Measurements from ENCODE around the gene CLASP2.

Gene CLASP2

GRCh38 chr3:33636125-33636850, 81.8 kb downstream of the CLASP2 start:
- TF ChIP-seq, protein P1, sequence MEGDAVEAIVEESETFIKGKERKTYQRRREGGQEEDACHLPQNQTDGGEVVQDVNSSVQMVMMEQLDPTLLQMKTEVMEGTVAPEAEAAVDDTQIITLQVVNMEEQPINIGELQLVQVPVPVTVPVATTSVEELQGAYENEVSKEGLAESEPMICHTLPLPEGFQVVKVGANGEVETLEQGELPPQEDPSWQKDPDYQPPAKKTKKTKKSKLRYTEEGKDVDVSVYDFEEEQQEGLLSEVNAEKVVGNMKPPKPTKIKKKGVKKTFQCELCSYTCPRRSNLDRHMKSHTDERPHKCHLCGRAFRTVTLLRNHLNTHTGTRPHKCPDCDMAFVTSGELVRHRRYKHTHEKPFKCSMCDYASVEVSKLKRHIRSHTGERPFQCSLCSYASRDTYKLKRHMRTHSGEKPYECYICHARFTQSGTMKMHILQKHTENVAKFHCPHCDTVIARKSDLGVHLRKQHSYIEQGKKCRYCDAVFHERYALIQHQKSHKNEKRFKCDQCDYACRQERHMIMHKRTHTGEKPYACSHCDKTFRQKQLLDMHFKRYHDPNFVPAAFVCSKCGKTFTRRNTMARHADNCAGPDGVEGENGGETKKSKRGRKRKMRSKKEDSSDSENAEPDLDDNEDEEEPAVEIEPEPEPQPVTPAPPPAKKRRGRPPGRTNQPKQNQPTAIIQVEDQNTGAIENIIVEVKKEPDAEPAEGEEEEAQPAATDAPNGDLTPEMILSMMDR (IDR thresholded peaks at IDR 0.05; ENCODE audit: control extremely low read depth, extremely low read depth, low read depth, missing control alignments): peak; percentile 39
- ChIA-PET CTCF (interaction anchor here (0.9 to 2.1 kb wide), 20 partner anchors 9 to 163 kb away, joined by 3 to 30 read pairs (median 4); no protein-coding TSS in a partner anchor), POLR2A (no interaction called here)
- peak; percentile 37 for DNase-seq (ENCODE audit: extremely low spot score)

- POLR2A ChIA-PET: no interaction called here
- CTCF ChIA-PET: interaction anchor here (1.0 to 8.8 kb wide), 4 partner anchors 12 to 165 kb away, joined by 3 to 51 read pairs (median 4); no protein-coding TSS in a partner anchor
- TF ChIP-seq, protein P1 (IDR thresholded peaks at IDR 0.05; ENCODE audit: control extremely low read depth, extremely low read depth, low read depth, missing control alignments): no peak
- no peak for DNase-seq (ENCODE audit: extremely low spot score)
Measured at GRCh38 chr3:33634262-33634661, 83.8 kb downstream of the CLASP2 start.

- POLR2A ChIA-PET: interaction anchor here (0.6 kb wide), 1 partner anchor 190 kb away, joined by 3 read pairs; no protein-coding TSS in a partner anchor
- CTCF ChIA-PET: interaction anchor here (1.0 to 8.8 kb wide), 3 partner anchors 19 to 158 kb away, joined by 3 to 51 read pairs (median 4); no protein-coding TSS in a partner anchor
- TF ChIP-seq, protein P1 (IDR thresholded peaks at IDR 0.05; ENCODE audit: control extremely low read depth, extremely low read depth, low read depth, missing control alignments): no peak
- DNase-seq (ENCODE audit: extremely low spot score): no peak
Measured at GRCh38 chr3:33629219-33629618, 88.8 kb downstream of the CLASP2 start.

DNA sequence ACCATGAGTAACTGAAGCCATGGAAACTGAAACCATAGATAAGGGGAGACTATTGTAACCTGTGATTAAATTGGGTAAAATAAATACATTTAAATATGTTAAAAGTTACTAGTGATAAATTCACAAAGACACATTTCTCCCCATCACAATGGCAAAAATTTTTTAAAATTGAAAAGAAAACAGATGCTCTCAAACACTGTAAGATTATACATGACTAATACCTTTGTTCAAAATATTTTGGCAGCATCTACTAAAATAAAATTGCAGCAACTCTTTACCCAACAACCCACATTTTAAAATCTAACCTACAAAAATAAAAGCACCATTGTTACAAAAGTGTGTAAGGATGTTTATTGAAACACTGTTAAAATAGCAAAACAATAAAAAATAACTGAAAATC, 93.3 kb downstream of the CLASP2 start:
- DNase-seq (ENCODE audit: extremely low spot score): no peak
- POLR2A ChIA-PET: no interaction called here
- TF ChIP-seq, protein P1 (IDR thresholded peaks at IDR 0.05; ENCODE audit: control extremely low read depth, extremely low read depth, low read depth, missing control alignments): no peak

GRCh38 chr3:33613041-33613440, 105.0 kb downstream of the CLASP2 start:
- POLR2A ChIA-PET: no interaction called here

More for the DNA sequence above, 93.3 kb downstream of the CLASP2 start:
- CTCF ChIA-PET: no interaction called here

DNA sequence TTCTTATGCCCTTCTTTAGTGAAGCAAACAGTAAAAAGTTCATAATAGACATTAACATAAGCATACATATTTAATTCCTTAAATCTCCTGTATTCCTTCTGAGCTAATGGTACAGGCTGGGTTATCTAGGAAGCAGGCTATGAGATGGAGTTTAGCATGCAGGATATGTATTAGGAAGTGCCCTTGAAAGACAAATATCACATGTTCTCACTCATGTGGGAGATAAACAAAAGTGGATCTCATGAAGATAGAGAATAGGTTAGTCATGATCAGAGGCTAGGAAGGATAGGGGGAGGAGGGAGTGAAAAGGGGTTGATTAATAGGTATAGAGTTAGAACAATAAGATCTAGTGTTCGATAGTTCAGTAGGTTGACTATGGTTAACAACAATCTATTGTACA, 105.4 kb downstream of the CLASP2 start:
- TF ChIP-seq, protein P1 (IDR thresholded peaks at IDR 0.05; ENCODE audit: control extremely low read depth, extremely low read depth, low read depth, missing control alignments): no peak
- POLR2A ChIA-PET: no interaction called here
- CTCF ChIA-PET: interaction anchor here (1.2 to 1.3 kb wide), 3 partner anchors 10 to 174 kb away, joined by 3 to 4 read pairs (median 3); no protein-coding TSS in a partner anchor
- no peak for DNase-seq (ENCODE audit: extremely low spot score)

More at GRCh38 chr3:33613041-33613440, 105.0 kb downstream of the CLASP2 start:
- TF ChIP-seq, protein P1 (IDR thresholded peaks at IDR 0.05; ENCODE audit: control extremely low read depth, extremely low read depth, low read depth, missing control alignments): no peak
- no peak for DNase-seq (ENCODE audit: extremely low spot score)
- CTCF ChIA-PET: interaction anchor here (1.2 to 1.3 kb wide), 3 partner anchors 9 to 173 kb away, joined by 3 to 4 read pairs (median 3); no protein-coding TSS in a partner anchor
